CD4-positive, alpha-beta T cell treated with Interleukin-21 for 1 hour (primary cell): ENCODE results near the gene TXNIP.

Experiments used
- DNase-seq: peaks from one replicate; pipeline ENCODE4 v3.0.0-alpha.2; 2020

TXNIP gene

GRCh38 chr1:145961425-145962156 is 34.8 kb downstream of the TXNIP start:
- DNase-seq: peak; percentile 46

GRCh38 chr1:145961109-145961424 is 35.3 kb downstream of the TXNIP start:
- DNase-seq: no peak

DNA sequence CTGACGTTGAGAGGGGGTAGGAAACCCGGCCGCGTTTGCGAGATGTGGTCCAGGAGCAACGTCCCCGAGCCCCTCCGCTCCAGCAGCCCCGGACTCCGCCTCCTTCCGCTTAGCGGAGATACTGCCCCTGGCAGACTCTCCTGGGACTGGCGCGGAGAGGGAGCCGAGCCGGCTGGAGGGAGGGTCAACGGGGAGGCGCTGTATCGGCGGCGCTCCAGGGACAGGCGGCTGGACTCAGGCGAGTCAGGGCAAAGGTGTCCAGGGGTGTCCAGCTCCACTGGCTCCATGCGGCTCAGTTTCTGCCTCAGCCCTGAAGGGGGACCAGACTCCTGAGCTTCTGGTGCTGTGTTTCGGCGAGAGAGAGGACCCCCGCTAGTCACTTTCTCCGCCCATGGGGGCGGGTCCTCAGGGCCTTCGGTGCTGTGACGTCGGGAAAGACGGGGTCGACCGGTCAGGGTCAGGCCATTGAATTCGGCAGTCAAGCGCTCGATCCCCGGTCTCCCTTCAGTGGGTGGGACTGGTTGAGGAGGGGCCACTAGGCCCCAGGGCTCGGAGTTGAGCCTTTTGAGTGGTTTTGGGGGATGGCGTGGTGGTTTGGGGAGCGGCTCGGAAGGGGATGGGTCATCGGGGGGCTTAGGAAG is 35.8 kb downstream of the TXNIP start:
- DNase-seq: peak; percentile 57

- no peak for DNase-seq
Measured at GRCh38 chr1:145959957-145960467, 36.4 kb downstream of the TXNIP start.

DNA sequence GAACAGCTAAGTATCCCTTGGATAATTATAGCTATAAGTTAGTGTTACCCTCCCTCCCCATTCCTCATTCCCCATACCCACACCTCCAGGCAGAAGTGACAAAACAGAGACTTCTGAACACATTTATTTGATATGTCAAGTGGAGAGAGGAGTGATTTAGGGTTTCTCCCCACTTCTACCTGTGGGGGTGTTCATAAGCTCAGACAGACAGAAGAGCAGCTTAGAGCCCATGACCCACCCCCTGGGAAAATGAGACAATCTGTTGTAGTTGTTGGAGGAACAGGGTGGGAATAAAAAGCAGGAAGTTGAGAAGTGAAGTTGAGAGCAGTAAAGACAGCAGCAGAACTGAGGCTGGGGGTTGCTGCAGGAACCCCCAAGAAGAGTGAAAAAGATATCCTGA is 37.0 kb downstream of the TXNIP start:
- DNase-seq: no peak

GRCh38 chr1:145958734-145959133 is 37.6 kb downstream of the TXNIP start:
- DNase-seq: no peak

- DNase-seq: peak; percentile 95
Measured at GRCh38 chr1:145957443-145958319, 38.7 kb downstream of the TXNIP start, which contains the start of gene LIX1L. LIX1L (minus strand) TSS chr1:145958017; CDS start chr1:145957927, 90 bp downstream.

GRCh38 chr1:145956781-145957442 is 39.5 kb downstream of the TXNIP start:
- peak; percentile 33 for DNase-seq

GRCh38 chr1:145956361-145956760 is 40.0 kb downstream of the TXNIP start:
- DNase-seq: no peak

DNA sequence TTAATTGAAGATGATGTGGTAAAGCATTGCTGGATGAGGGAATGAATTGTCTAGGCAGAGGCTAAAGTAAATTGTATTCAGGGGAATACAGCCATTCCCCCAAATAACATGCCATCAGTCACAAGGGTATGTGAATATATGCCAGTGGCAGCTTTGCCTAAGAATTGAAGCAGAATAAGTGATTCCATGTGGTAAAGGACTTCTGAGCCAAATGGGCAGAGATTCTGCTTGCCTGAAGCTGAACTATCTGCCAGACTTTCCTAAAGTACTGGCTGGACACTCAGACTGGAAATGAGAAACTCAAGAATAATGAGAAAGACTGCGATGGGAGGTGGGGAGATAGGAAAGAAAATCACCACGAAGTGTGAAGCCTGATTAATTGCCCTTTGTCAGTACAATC is 40.9 kb downstream of the TXNIP start:
- DNase-seq: no peak

GRCh38 chr1:145953861-145954260 is 42.5 kb downstream of the TXNIP start:
- DNase-seq: no peak

DNA sequence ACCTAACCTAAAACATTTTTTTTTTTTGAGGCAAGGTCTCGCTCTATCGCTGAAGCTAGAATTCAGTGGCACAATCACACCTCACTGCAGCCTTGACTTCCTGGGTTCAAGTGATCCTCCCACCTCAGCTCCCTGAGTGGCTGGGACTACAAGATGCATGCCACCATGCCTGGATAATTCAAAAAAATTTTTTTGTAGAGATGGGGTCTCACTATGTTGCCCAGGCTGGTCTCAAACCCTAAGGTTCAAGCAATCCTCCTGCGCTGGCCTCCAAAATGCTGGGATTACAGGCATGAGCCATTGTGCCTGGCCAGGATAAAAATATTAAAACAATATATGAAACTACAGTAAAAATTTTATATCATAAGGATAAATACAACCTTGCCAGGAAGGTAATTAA is 43.5 kb downstream of the TXNIP start:
- no peak for DNase-seq

DNA sequence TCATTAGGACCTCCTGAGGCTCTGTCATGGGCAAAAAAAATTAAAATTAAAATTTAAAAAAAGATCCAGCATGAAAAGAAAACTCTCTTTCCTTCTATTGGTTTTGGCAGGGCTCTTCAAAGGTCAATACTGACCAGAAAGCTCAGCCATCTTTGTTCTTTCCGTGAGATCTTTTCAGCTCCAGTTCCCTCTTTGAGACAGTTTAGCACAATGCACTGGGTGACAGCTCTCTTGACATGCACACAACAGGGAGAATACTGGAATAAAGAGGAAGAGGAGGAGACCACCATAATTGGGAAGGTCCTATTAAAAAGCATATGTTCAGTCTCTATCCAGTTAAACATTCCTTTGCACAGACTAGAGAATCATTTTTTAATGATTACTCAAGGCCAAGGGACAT is 44.9 kb downstream of the TXNIP start:
- DNase-seq: no peak

DNA sequence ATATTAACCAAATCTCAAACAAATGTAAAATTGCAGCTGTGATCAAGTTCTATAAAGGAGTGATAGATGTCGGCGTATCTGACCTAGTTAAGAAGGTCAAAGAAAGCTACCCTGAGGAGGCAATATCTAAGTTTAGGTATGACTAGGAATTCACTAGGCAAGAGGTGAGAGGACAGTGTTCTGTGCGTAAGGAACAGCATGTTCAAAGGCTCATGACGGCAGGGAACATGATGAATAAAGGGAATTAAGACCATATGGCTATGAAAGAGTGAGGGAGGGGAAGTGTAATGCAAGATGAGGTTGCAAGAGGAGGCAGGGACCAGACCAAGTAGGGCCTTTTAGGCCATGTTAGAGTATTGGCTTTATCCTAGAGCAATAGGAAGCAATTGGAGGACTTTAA is 47.2 kb downstream of the TXNIP start:
- no peak for DNase-seq

DNA sequence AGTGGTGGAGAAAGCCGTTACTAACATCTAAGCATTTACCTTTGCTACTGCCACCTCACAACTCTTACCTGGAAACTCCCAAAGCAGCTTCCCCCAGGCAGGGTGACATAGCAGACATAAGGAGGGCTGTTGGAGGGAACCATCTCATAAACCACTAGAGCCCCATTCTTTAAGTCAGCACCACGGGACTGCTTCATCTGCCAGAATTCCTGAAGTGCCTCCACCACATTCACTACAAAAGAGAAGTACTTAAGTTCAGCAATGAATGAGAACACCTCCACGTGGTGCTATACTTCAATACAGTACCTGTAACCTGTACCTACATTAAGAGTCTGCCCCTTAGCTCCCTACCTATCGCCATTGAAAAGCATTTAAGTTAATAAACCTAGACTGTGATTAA is 48.8 kb downstream of the TXNIP start:
- DNase-seq: no peak

DNA sequence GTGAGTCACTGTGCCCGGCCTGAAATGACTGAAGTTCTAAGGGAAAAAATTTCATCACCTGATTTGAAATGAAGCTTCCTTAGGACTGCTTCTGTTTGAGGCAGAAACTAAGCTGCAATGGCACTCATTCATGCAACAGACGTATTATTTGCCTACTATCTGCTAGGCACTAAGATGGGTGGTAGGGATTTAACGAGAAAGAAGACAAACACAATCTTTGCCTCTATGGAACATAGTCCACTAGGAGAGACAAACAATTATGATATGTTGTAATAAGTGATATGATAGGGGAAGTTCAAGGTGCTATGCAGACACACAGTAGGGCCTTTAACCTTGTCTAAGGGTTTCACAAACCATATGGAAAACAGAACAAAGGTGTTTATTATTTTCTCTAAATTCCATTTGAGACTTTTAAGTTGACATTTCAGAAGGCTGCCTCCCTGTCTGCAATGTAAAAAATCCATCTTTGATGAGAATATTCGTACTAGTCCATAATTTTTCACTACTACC is 49.8 kb downstream of the TXNIP start:
- no peak for DNase-seq

DNA sequence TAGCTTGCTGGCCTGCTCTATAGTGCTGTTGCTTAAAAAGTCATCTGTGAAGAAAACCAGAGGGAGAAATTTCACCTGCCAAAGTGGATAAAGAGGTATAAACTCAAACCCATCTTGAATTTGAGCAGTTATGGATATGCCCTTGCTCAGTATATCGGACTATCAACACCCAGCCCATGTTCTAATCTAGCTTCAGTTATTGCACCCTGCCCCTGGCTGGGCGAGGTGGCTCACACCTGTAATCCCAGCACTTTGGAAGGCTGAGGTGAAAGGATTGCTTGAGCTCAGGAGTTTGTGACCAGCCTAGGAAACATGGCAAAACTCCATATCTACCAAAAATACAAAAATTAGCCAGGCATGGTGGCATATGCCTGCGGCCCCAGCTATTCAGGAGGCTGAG is 51.8 kb downstream of the TXNIP start:
- no peak for DNase-seq

DNA sequence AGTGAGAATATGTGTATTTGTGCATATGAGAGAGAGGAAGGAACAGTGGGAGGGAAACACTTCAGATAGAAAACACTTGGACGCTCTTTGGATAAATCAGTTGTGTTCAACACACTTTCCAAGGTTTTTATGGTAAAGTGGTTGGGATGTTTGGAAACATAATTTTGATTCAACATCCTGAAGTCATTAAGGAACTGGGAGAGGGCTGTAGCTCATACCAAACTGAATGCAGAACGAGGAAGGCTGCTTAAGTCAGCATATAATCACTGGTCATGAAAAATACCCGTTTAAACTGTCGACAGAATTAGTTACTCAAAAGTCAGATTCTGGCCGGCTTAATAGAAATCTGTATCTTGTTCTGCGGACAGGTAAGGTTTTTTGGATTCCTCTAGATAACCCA is 53.5 kb downstream of the TXNIP start:
- DNase-seq: no peak
